HG03064 (cell line): ENCODE measurements around the gene MRC1.
"Not testable (repeated sequence)": the region's sequence is repeated elsewhere in the genome, so short reads cannot be mapped to it uniquely, and the experiment has no call there.

Experiments used
- ATAC-seq: cut with Tn5 transposase; IDR thresholded peaks from one replicate; pipeline ENCODE4 v1.9.1; 2021; ENCODE audit warnings: low read depth; ENCODE audit not compliant: unreplicated experiment

MRC1 gene

DNA sequence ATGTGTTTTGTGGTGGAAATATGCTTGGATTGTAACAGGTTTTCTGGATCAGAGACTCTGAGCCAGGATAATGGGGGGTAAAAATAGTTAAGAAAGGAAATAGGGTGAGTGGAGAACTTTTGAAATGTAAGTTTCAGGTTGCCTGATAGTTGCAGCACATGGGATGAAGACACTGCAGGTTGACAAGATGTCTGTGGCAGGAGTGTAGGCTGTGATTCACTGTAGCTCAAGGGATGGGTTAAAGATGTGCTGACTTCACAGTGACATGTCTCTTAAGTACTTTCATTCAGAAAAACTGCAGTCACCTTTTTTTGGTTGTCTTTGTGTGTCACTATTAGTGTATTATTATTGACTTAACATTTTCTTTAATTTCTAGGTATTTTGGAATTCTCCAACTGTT lies 79.0 kb downstream of the MRC1 start:
- no peak for ATAC-seq

GRCh38 chr10:17891435-17891834 lies 82.3 kb downstream of the MRC1 start:
- no peak for ATAC-seq

DNA sequence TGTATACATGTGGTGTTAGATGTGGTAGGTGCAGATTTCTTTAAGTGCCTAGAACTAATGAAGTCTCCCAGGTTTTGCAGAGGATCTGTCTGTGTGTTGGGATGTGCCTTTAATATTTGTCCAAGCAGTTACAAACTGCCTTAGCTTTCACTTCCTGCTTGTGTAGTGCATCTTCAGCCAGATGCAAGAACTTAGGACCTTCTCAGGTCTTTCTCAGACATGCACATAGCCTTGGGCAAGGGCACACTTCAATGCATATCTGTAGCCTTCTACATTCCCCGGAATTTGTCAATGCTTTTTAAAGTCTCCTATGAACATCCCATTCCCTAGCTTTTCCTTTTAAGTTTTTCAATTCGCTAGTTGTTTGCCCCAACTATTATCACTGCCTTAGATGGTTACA lies 95.4 kb downstream of the MRC1 start:
- no peak for ATAC-seq

DNA sequence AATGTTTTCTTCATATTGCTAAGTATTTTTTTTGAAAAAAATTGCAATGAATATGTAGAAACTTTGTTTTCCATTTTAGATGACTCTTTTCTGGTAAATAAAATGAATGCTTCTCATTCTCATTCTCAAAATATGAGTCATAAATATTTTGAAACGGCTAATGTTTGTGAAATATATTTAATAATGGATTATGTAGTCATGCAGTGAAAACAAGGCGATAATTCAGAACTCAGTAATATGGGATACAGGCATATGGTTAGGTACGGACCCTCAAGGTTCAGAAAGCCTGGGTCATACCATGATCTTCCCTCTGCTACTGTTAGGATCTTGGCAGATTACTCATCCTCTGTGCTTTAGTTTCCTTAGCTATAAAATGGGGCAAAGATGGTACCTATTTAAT lies 96.3 kb downstream of the MRC1 start:
- ATAC-seq, result no peak

GRCh38 chr10:17906002-17906401 lies 96.9 kb downstream of the MRC1 start:
- no peak for ATAC-seq

GRCh38 chr10:17907641-17908040 lies 98.5 kb downstream of the MRC1 start:
- no peak for ATAC-seq

GRCh38 chr10:17910125-17910789 lies 101.1 kb downstream of the MRC1 start:
- no peak for ATAC-seq

- no peak for ATAC-seq
These were observed 103.6 kb downstream of the MRC1 start for GRCh38 chr10:17912754-17913153.

DNA sequence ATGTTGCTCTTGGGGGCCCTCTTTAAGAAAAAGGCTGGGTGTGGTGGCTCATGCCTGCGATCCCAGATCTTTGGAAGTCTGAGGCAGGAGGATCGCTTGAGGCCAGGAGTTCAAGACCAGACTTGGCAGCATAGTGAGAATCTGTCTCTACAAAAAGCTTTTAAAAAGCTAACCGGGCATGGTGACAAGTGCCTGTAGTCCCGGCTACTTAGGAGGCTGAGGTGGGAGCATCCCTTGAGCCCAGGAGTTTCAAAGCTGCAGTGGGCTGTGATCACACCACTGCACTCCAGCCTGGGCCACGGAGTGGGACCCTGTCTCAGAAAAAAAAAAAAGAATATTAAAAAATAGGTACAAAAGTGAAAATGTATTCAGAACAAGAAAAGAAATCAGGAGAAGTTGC lies 104.5 kb downstream of the MRC1 start:
- no peak for ATAC-seq

- no peak for ATAC-seq
These were observed 105.3 kb downstream of the MRC1 start for GRCh38 chr10:17914169-17915045.

- ATAC-seq, result no peak
These were observed 106.0 kb downstream of the MRC1 start for GRCh38 chr10:17915181-17915580.

- ATAC-seq, result no peak
These were observed 109.2 kb downstream of the MRC1 start for GRCh38 chr10:17918187-17918903.

GRCh38 chr10:17921378-17921777 lies 112.2 kb downstream of the MRC1 start:
- ATAC-seq, result no peak

DNA sequence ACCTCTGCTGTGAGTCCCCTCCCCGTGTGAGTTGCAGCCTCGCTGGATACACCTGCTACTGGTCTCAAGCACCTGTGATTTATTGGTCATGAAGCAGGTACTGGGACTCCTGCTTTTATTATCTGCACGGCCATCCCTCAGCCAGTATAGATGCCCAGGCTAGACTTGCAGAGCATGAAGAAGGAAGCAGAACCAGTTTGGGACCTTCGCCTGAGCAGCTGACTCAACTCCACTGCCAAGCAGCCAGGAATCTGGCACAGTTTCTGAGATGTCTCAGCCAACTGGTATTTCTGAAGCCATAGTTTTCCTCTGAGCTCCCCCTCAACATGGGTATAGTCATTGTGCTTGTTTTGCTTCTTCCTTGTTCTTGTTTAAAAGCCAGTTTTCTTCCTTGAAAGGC lies 114.6 kb downstream of the MRC1 start:
- no peak for ATAC-seq

- ATAC-seq, result no peak
These were observed 134.0 kb downstream of the MRC1 start for GRCh38 chr10:17943033-17943745.

- not testable (repeated sequence) for ATAC-seq
These were observed 141.1 kb downstream of the MRC1 start for GRCh38 chr10:17950269-17950668.

GRCh38 chr10:17950726-17951125 lies 141.6 kb downstream of the MRC1 start:
- no peak for ATAC-seq

DNA sequence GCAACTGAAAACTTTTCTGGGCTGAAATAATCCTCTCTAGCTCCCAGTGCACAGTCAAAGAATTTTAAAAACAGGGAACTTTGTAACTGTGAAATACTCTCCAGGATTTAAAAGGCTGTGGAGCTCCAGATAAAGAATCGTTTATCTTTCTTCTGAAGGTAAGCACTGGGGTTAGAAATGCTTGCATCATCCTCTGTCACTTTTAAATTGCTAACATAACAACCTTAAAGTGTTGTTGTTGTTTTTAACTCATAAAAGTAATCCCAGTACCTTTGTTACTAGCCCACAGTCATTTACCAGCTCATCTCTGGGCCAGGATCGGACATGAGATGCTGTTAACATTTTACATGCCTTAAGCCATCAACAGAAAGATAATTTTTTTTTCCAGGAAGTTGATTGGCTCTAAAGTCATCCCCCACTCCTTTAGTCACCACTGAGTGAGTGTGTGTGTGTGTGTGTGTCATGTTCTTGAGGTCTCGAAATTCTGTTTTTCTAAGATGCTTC lies 142.8 kb downstream of the MRC1 start, which contains the start of gene SLC39A12:
Gene SLC39A12, plus strand, starts transcription at position 51 of the 504 bp plus-strand sequence. CDS start 1,359 bp downstream, outside the sequence.
- ATAC-seq, result no peak

DNA sequence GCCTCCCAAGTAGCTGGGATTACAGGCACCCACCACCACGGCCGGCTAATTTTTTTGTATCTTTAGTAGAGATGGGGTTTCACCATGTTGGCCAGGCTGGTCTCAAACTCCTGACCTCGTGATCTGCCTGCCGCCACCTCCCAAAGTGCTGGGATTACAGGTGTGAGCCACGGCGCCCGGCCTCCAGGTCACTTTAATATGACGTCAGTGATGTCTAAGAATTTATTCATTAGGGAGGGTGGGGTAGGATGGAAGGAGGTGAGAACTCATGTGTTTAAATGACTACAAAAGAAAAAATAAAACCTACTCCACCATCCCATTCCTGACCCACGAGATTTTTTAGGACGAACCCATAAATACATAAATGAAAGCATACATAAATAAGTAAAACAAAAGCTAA lies 145.2 kb downstream of the MRC1 start:
- ATAC-seq, result not testable (repeated sequence)

GRCh38 chr10:17954861-17955260 lies 145.7 kb downstream of the MRC1 start:
- ATAC-seq, result no peak
